Measurements from ENCODE around the gene NFS1.

DNA sequence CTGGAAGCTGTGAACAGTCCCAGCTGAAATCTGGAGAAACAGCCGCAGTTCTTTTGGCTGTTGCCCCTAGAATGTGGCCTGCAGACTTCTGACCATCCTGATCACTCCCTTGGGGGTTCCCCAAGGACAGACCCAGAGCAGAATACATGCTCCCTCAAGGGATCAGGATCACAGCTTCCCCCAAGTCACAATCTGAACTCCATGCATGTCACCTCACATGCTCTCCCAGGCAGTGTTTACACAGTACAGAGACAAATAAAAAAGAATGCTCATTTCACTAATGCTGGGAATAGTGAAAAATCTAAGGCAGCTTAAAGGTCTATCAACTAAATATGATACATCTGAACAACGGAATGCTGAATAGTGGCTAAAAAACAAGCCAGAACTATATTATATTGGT is 63.1 kb downstream of the NFS1 start:
- TF ChIP-seq CTCF (IDR thresholded peaks at IDR 0.05) (no peak), POLR2A (IDR thresholded peaks at IDR 0.05) (no peak)
